HG03354 (cell line): ENCODE results near the gene PEF1.

Experiments
- ATAC-seq: cut with Tn5 transposase; IDR thresholded peaks from one replicate; pipeline ENCODE4 v1.9.1; 2021; ENCODE audit warnings: mild to moderate bottlenecking; ENCODE audit not compliant: unreplicated experiment, poor library complexity, severe bottlenecking

PEF1 gene

GRCh38 chr1:31657020-31657804, 12.5 kb upstream of the PEF1 start:
- ATAC-seq = no peak

GRCh38 chr1:31655756-31656155, 11.1 kb upstream of the PEF1 start:
- ATAC-seq = no peak

- ATAC-seq = no peak
Observed at GRCh38 chr1:31655104-31655503, 10.4 kb upstream of the PEF1 start.

GRCh38 chr1:31654474-31654776, 9.7 kb upstream of the PEF1 start:
- ATAC-seq = no peak

- ATAC-seq = no peak
Observed at GRCh38 chr1:31653717-31654473, 9.2 kb upstream of the PEF1 start.

GRCh38 chr1:31652891-31653499, 8.3 kb upstream of the PEF1 start:
- no peak for ATAC-seq

- ATAC-seq = no peak
Observed at GRCh38 chr1:31651766-31652165, 7.1 kb upstream of the PEF1 start.

- ATAC-seq = no peak
Observed at GRCh38 chr1:31651089-31651420, 6.4 kb upstream of the PEF1 start.

GRCh38 chr1:31650161-31651088, 5.7 kb upstream of the PEF1 start:
- no peak for ATAC-seq

- no peak for ATAC-seq
Observed at GRCh38 chr1:31648641-31649357, 4.1 kb upstream of the PEF1 start.

GRCh38 chr1:31648190-31648589, 3.5 kb upstream of the PEF1 start:
- no peak for ATAC-seq

GRCh38 chr1:31647106-31647505, 2.4 kb upstream of the PEF1 start:
- ATAC-seq = no peak

- no peak for ATAC-seq
Observed at GRCh38 chr1:31646259-31646960, 1.7 kb upstream of the PEF1 start.

GRCh38 chr1:31645274-31645568, 545 bp upstream of the PEF1 start:
- no peak for ATAC-seq

GRCh38 chr1:31643976-31644559, 608 bp downstream of the PEF1 start:
- peak; percentile 26 for ATAC-seq

- ATAC-seq = no peak
Observed at GRCh38 chr1:31642897-31643296, 1.8 kb downstream of the PEF1 start.

GRCh38 chr1:31642366-31642765, 2.3 kb downstream of the PEF1 start:
- ATAC-seq = no peak

- ATAC-seq = no peak
Observed at GRCh38 chr1:31640964-31641363, 3.7 kb downstream of the PEF1 start.

- ATAC-seq = no peak
Observed at GRCh38 chr1:31640179-31640578, 4.5 kb downstream of the PEF1 start.
